Hepatocyte (in vitro differentiated cells): ENCODE results near the gene DTX3. TPM values are rescaled to one million over a fixed set of nuclear protein-coding genes. Genes with fewer than 3 reads are reported as not detected.
"Not testable (repeated sequence)": the region's sequence is repeated elsewhere in the genome, so short reads cannot be mapped to it uniquely, and the experiment has no call there.

Experiments used
- DNase-seq: peaks from one replicate; pipeline ENCODE4 v3.0.0-alpha.2; 2016; ENCODE audit warnings: low spot score
- H2AFZ ChIP-seq: fragments of 200-600 bp; sonication (generic); 2 replicates; pipeline ENCODE4 v1.6.0; 2016; ENCODE audit warnings: antibody characterized with exemption, mild to moderate bottlenecking
- H3K27ac ChIP-seq: fragments of 200-600 bp; sonication (generic); 2 replicates; pipeline ENCODE4 v1.5.1; 2016; ENCODE audit warnings: mild to moderate bottlenecking
- H3K27me3 ChIP-seq: fragments of 200-600 bp; sonication (generic); 2 replicates; pipeline ENCODE4 v1.6.1; 2016
- H3K36me3 ChIP-seq: fragments of 200-600 bp; sonication (generic); replicated peaks from 2 replicates; pipeline ENCODE4 v1.5.1; 2016; ENCODE audit warnings: low read depth; ENCODE audit not compliant: insufficient read depth
- H3K4me1 ChIP-seq: fragments of 200-600 bp; sonication (generic); 2 replicates; pipeline ENCODE4 v1.5.1; 2016; ENCODE audit warnings: mild to moderate bottlenecking, moderate library complexity; ENCODE audit not compliant: insufficient read depth
- H3K4me2 ChIP-seq: fragments of 200-600 bp; sonication (generic); 2 replicates; pipeline ENCODE4 v1.6.0; 2016
- H3K4me3 ChIP-seq: fragments of 200-600 bp; sonication (generic); 2 replicates; pipeline ENCODE4 v1.5.1; 2016; ENCODE audit warnings: mild to moderate bottlenecking
- H3K79me2 ChIP-seq: fragments of 200-600 bp; sonication (generic); 2 replicates; pipeline ENCODE4 v1.6.0; 2017; ENCODE audit warnings: mild to moderate bottlenecking
- H3K9me2 ChIP-seq: fragments of 200-600 bp; sonication (generic); replicated peaks from 2 replicates; pipeline ENCODE4 v1.6.0; 2017; ENCODE audit warnings: mild to moderate bottlenecking; ENCODE audit not compliant: insufficient read depth
- H3K9me3 ChIP-seq: fragments of 200-600 bp; sonication (generic); 2 replicates; pipeline ENCODE4 v1.5.1; 2016; ENCODE audit warnings: low read depth, mild to moderate bottlenecking
- H4K20me1 ChIP-seq: fragments of 200-600 bp; sonication (generic); 2 replicates; pipeline ENCODE4 v1.6.0; 2016; ENCODE audit warnings: mild to moderate bottlenecking; ENCODE audit not compliant: insufficient read depth, poor library complexity, severe bottlenecking
- CTCF ChIP-seq: fragments of 200-600 bp; sonication (generic); IDR thresholded peaks from 2 replicates; pipeline ENCODE4 v1.5.1; 2016; ENCODE audit warnings: antibody characterized with exemption, mild to moderate bottlenecking; ENCODE audit not compliant: poor library complexity
- EZH2 ChIP-seq: fragments of 200-600 bp; sonication (generic); IDR thresholded peaks from 2 replicates; pipeline ENCODE4 v1.6.1; 2016; ENCODE audit warnings: antibody characterized with exemption, mild to moderate bottlenecking, borderline replicate concordance
- EZH2phosphoT487 ChIP-seq: fragments of 200-600 bp; sonication (generic); IDR thresholded peaks from one replicate; pipeline ENCODE4 v1.6.1; 2018; ENCODE audit warnings: antibody characterized with exemption, mild to moderate bottlenecking, low read depth, moderate library complexity; ENCODE audit not compliant: unreplicated experiment, severe bottlenecking
- WGBS: methylation state at CpG from one replicate; pipeline ENCODE4 v1.1.6; 2016; ENCODE audit warnings: low lambda C conversion rate; ENCODE audit errors: missing lambda C conversion rate; 5-methylcytosine and 5-hydroxymethylcytosine counted together
- polyA plus RNA-seq: library from polyadenylated mRNA; unstranded; fragments of >200 nt; fragmentation: Nextera tagmentation; extraction: Ambion mirVana; gene quantifications from 2 replicates; pipeline ENCODE4 v1.2.1, GENCODE V29; 2016
- total RNA-seq: library from RNA; depleted of rRNA; stranded (reverse); fragments of >200 nt; gene quantifications from 2 replicates; pipeline ENCODE4 v1.2.3, GENCODE V29; 2014

The DTX3 gene
- total RNA-seq = 17.7 and 19.9 TPM in 2 replicates
- polyA plus RNA-seq = 31.2 and 42.9 TPM in 2 replicates

- WGBS = 0% methylated on average over 8 of the region's 36 CpGs
- H3K36me3 ChIP-seq = no peaks in the 10 kb centered on the region
- no peaks in the 10 kb centered on the region for H3K79me2 ChIP-seq
- no peaks in the 10 kb centered on the region for H4K20me1 ChIP-seq
- no peaks in the 10 kb centered on the region for H3K9me3 ChIP-seq
- DNase-seq = peak; percentile 64
- H3K4me1 ChIP-seq = peaks cover 19% of the 10 kb centered on the region
- H3K27me3 ChIP-seq = no peaks in the 10 kb centered on the region
- H2AFZ ChIP-seq = peak within 1 kb of the TSS; percentile 87
- H3K27ac ChIP-seq = peak within 1 kb of the TSS; percentile 69
- peak within 1 kb of the TSS; percentile 93 for H3K4me2 ChIP-seq
- TF ChIP-seq EZH2 (no peak), EZH2phosphoT487 (no peak), CTCF (no peak)
- H3K9me2 ChIP-seq = no peaks in the 10 kb centered on the region
- H3K4me3 ChIP-seq = peak within 1 kb of the TSS; percentile 88
Observed at GRCh38 chr12:57604454-57604991, at the start of gene DTX3. Gene DTX3, plus strand, starts transcription at chr12:57604824. Its CDS starts 1,694 bp downstream, at chr12:57606518.

- Histone ChIP-seq H3K4me1 (peaks cover 2% of the 10 kb centered on the region), H3K79me2 (no peaks in the 10 kb centered on the region), H3K9me2 (no peaks in the 10 kb centered on the region), H3K4me3 (no peak overlapping the region), H3K9me3 (no peaks in the 10 kb centered on the region), H4K20me1 (no peaks in the 10 kb centered on the region), H3K27ac (no peak overlapping the region), H3K27me3 (peaks cover 46% of the 10 kb centered on the region), H3K36me3 (no peaks in the 10 kb centered on the region), H2AFZ (no peak overlapping the region), H3K4me2 (no peak overlapping the region)
- 96% methylated on average over 1 of the region's 1 CpG for WGBS
- DNase-seq = no peak
- no peak for TF ChIP-seq CTCF
- TF ChIP-seq EZH2phosphoT487 = no peak
- no peak for TF ChIP-seq EZH2
Observed at GRCh38 chr12:57554897-57555296, 49.7 kb upstream of the DTX3 start.

- H4K20me1 ChIP-seq = no peaks in the 10 kb centered on the region
- H3K36me3 ChIP-seq = no peaks in the 10 kb centered on the region
- TF ChIP-seq EZH2 (no peak), CTCF (no peak), EZH2phosphoT487 (no peak)
- no peak overlapping the region for H3K27ac ChIP-seq
- WGBS = 79% methylated on average over 4 of the region's 4 CpGs
- no peaks in the 10 kb centered on the region for H3K9me3 ChIP-seq
- no peaks in the 10 kb centered on the region for H3K4me1 ChIP-seq
- H3K4me3 ChIP-seq = no peak overlapping the region
- H3K79me2 ChIP-seq = no peaks in the 10 kb centered on the region
- H3K4me2 ChIP-seq = no peak overlapping the region
- H3K27me3 ChIP-seq = peaks cover 10% of the 10 kb centered on the region
- DNase-seq = no peak
- H2AFZ ChIP-seq = no peak overlapping the region
- no peaks in the 10 kb centered on the region for H3K9me2 ChIP-seq
Observed at GRCh38 chr12:57558864-57559263, 45.8 kb upstream of the DTX3 start.

GRCh38 chr12:57560516-57560915 is 44.1 kb upstream of the DTX3 start:
- no peak overlapping the region for H3K27ac ChIP-seq
- no peaks in the 10 kb centered on the region for H3K79me2 ChIP-seq
- peaks cover 3% of the 10 kb centered on the region for H3K27me3 ChIP-seq
- 81% methylated on average over 2 of the region's 2 CpGs for WGBS
- no peak overlapping the region for H3K4me2 ChIP-seq
- no peaks in the 10 kb centered on the region for H3K4me1 ChIP-seq
- no peak for DNase-seq
- no peaks in the 10 kb centered on the region for H3K9me2 ChIP-seq
- no peaks in the 10 kb centered on the region for H3K9me3 ChIP-seq
- no peak for TF ChIP-seq EZH2phosphoT487
- TF ChIP-seq CTCF = no peak
- no peak for TF ChIP-seq EZH2
- H4K20me1 ChIP-seq = no peaks in the 10 kb centered on the region
- H3K4me3 ChIP-seq = no peak overlapping the region
- no peaks in the 10 kb centered on the region for H3K36me3 ChIP-seq
- no peak overlapping the region for H2AFZ ChIP-seq

GRCh38 chr12:57561117-57561516 is 43.5 kb upstream of the DTX3 start:
- not testable (repeated sequence) for H3K4me1 ChIP-seq, H3K27ac ChIP-seq, H3K4me3 ChIP-seq, H3K27me3 ChIP-seq, H3K4me2 ChIP-seq, H4K20me1 ChIP-seq, H3K79me2 ChIP-seq, DNase-seq, H2AFZ ChIP-seq, H3K36me3 ChIP-seq, H3K9me3 ChIP-seq, H3K9me2 ChIP-seq
- WGBS = 50% methylated on average over 1 of the region's 1 CpG
